ENCODE results near the gene FBXO44.

GRCh38 chr1:11680270-11681070 lies 25.8 kb downstream of the FBXO44 start:
- no peak for TF ChIP-seq CTCF (IDR thresholded peaks at IDR 0.05)
- no peak for TF ChIP-seq FOXJ3 (CRISPR knock-in tag; IDR thresholded peaks at IDR 0.05; ENCODE audit: borderline replicate concordance)
- no peak for TF ChIP-seq MXD4 (CRISPR knock-in tag; IDR thresholded peaks at IDR 0.05; ENCODE audit: borderline replicate concordance)
- TF ChIP-seq JUN (CRISPR knock-in tag; IDR thresholded peaks at IDR 0.05), result no peak

Measured in WTC11 (cell line).